ENCODE measurements around the gene NPIPB13.
"Not testable (repeated sequence)": the region's sequence is repeated elsewhere in the genome, so short reads cannot be mapped to it uniquely, and the experiment has no call there.

DNA sequence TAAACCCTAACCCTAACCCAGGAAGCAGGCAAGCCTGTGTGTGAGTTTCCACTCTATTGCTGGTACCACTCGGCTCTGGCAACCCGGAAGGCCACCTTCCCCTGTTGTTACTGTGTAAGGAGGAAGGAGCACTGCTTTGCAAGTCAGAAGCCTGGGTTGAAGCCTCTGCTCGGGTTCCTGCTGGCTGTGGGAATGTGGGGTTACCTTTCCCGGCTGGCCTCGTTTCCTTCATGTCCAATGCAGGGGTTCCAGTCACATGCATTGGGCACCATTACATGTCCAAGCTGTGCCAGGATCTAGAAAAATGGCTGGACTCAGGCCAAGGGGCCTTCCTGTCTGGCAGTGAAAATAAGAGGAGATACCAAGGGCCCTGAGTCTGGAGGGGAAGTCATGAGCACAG is 31.2 kb downstream of the NPIPB13 start:
- TF ChIP-seq, protein P1, sequence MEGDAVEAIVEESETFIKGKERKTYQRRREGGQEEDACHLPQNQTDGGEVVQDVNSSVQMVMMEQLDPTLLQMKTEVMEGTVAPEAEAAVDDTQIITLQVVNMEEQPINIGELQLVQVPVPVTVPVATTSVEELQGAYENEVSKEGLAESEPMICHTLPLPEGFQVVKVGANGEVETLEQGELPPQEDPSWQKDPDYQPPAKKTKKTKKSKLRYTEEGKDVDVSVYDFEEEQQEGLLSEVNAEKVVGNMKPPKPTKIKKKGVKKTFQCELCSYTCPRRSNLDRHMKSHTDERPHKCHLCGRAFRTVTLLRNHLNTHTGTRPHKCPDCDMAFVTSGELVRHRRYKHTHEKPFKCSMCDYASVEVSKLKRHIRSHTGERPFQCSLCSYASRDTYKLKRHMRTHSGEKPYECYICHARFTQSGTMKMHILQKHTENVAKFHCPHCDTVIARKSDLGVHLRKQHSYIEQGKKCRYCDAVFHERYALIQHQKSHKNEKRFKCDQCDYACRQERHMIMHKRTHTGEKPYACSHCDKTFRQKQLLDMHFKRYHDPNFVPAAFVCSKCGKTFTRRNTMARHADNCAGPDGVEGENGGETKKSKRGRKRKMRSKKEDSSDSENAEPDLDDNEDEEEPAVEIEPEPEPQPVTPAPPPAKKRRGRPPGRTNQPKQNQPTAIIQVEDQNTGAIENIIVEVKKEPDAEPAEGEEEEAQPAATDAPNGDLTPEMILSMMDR (IDR thresholded peaks at IDR 0.05), result not testable (repeated sequence)
- TF ChIP-seq POLR2A (IDR thresholded peaks at IDR 0.05), result not testable (repeated sequence)
